LoVo (cell line): Measurements from ENCODE around the gene TTC28.
"Not testable (repeated sequence)": the region's sequence is repeated elsewhere in the genome, so short reads cannot be mapped to it uniquely, and the experiment has no call there.

Source experiments
- DNase-seq: peaks from one replicate; pipeline ENCODE4 v3.0.0-alpha.2; 2016; ENCODE audit warnings: low spot score

Gene TTC28

GRCh38 chr22:28674121-28674563 lies 5.5 kb downstream of the TTC28 start:
- DNase-seq, result no peak

GRCh38 chr22:28670756-28671155 lies 8.9 kb downstream of the TTC28 start:
- DNase-seq, result no peak

DNA sequence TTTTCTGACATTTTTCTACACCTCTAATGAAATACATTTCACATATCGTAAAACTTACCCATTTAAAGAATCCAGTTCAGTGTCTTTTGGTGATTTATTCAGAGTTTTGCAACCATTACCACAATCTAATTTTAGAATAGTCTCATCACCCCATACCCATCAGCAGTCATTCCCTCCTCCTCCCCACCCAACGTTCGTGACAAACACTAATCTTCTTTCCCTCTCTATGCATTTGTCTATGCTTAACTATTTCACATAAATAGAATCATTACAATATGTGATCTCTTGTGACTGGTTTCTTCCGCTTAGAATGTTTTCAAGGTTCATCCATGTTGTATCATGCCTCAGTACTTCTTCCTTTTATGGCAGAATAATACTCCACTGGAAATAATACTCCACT lies 9.5 kb downstream of the TTC28 start:
- DNase-seq, result no peak

DNA sequence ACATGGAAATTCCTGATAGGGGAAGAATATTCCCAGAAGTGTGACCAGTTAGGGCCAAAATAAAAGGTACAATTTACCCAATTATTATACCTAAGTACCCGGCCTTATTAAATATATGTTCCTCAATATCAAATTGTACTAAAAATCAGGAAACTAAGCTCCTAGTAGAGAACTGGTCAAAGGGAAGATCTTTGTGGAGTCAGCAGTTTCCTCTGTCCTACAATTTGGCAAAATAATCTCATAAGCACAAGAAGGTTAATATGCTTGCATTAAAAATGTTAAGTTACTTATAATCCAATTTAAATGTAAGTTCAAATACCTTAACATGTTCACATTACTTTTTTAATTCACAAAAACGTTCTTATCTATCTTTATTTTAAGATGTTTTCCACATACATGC lies 10.3 kb downstream of the TTC28 start:
- DNase-seq, result no peak

DNA sequence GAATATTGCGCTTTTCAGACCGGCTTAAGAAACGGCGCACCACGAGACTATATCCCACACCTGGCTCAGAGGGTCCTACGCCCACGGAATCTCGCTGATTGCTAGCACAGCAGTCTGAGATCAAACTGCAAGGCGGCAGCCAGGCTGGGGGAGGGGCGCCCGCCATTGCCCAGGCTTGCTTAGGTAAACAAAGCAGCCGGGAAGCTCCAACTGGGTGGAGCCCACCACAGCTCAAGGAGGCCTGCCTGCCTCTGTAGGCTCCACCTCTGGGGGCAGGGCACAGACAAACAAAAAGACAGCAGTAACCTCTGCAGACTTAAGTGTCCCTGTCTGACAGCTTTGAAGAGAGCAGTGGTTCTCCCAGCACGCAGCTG lies 16.1 kb downstream of the TTC28 start:
- not testable (repeated sequence) for DNase-seq

- no peak for DNase-seq
These were observed 21.2 kb downstream of the TTC28 start for GRCh38 chr22:28658448-28658847.

DNA sequence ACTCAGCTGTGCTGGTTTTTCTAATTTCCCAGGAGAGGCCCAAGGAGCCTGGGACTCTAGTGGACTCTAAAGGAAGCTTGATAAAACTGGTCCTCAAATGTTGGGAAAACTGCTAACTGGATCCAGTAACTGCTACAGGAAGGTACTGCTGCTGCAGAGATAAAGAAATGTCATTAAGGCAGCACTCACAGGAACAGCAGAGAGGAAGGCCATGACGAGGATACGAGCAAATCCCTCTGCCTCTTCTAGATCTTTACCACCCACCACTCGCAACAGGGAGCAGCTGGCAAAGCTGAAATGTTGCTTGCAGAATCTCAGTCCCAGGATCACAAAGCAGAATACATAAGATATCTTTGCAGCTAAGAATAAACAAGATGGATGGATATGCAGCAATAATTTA lies 23.5 kb downstream of the TTC28 start:
- no peak for DNase-seq

GRCh38 chr22:28650463-28650862 lies 29.2 kb downstream of the TTC28 start:
- DNase-seq, result no peak

- no peak for DNase-seq
These were observed 30.8 kb downstream of the TTC28 start for GRCh38 chr22:28648792-28649191.

DNA sequence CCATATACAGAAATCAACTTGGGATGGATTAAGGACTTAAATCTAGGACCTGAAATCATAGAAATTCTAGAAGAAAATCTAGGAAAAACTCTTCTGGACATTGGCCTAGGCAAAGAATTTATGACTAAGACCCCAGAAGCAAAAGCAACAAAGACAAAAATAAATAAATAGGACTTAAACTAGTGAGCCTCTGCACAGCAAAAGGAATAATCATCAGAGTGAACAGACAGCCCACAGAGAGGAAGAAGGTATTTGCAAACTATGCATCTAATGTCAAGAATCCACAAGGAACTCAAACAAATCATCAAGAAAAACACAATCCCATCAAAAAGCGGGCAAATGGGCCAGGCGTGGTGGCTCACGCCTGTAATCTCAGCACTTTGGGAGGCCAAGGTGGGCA lies 32.4 kb downstream of the TTC28 start:
- no peak for DNase-seq

- no peak for DNase-seq
These were observed 40.3 kb downstream of the TTC28 start for GRCh38 chr22:28639321-28639720.

DNA sequence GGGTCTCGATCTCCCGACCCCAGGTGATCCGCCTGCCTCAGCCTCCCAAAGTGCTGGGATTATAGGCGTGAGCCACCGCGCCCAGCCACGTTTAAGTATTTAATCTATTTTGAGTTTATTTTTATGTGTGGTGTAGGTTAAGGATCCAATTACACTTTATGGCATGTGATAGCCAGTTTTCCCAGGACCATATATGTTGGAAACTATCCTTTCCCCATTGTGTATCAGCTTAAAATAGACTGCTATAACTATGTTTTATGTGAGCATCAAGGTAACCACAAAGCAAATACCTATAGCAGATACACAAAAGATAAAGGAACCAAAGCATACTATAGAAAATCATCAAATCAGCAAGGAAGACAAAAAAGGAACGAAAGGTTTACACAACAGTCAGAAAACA lies 42.4 kb downstream of the TTC28 start:
- no peak for DNase-seq

- DNase-seq, result no peak
These were observed 49.5 kb downstream of the TTC28 start for GRCh38 chr22:28630177-28630574.

DNA sequence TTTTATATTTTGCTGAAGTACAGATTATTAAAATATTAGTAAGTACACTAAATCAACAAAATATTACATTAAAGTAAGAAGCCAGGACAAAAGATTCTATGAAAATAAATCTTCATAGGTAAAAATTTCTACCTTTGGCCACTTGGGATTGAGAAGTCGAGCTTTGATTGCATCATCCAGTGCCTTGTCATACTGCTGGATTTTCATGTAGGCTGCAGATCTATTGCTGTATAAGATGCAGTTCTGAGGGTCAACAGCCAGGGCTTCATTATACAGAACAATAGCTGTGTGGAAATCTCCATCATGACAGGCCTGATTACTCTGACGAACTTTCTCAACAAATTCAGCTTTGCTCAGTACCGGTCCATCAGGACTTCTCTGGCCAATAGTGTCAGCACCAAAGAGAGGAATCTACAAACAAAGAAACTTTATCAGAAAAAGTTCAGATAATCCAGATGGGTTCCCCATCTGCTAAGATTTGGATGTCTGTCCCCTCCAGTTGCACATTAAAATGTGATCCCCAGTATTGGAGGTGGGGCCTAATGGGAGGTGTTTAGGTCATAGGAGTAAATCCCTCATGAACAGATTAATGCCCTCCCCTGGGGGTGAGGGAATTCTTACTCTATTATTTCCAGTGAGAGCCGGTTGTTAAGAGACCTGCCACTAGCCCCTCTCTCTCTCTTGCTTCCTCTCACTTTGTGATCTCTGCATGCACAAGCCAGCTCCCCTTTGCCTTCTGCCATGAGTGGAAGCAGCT lies 50.0 kb downstream of the TTC28 start:
- no peak for DNase-seq

GRCh38 chr22:28628766-28629165 lies 50.9 kb downstream of the TTC28 start:
- DNase-seq, result no peak

DNA sequence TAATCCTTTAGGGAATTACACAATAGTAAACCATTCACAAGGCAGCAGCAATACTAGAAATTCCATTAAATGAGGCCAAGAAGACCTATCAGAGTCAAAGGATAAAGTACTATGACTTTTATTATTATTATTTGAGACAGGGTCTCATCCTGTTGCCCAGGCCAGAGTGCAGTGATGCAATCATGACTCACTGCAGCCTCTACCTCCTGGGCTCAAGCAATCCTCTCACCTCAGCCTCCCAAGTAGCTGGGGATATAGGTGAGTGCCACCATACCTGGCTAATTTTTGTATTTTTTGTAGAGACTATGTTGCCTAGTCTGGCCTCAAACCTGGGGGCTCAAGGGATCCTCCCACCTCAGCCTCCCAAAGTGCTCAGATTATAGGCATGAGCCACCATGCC lies 51.8 kb downstream of the TTC28 start:
- no peak for DNase-seq

- no peak for DNase-seq
These were observed 59.3 kb downstream of the TTC28 start for GRCh38 chr22:28620244-28620922.

GRCh38 chr22:28619236-28619635 lies 60.4 kb downstream of the TTC28 start:
- DNase-seq, result no peak

DNA sequence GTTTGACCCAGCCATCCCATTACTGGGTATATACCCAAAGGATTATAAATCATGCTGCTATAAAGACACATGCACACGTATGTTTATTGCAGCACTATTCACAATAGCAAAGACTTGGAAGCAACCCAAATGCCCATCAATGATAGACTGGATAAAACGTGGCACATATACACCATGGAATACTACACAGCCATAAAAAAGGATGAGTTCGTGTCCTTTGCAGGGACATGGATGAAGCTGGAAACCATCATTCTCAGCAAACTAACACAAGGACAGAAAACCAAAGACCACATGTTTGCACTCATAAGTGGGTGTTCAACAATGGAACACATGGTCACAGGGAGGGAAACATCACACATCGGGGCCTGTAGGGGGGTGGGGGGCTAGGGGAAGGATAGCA lies 64.2 kb downstream of the TTC28 start:
- not testable (repeated sequence) for DNase-seq

- no peak for DNase-seq
These were observed 69.7 kb downstream of the TTC28 start for GRCh38 chr22:28609921-28610320.

- DNase-seq, result no peak
These were observed 71.1 kb downstream of the TTC28 start for GRCh38 chr22:28608546-28608945.

- DNase-seq, result no peak
These were observed 71.8 kb downstream of the TTC28 start for GRCh38 chr22:28607795-28608194.

DNA sequence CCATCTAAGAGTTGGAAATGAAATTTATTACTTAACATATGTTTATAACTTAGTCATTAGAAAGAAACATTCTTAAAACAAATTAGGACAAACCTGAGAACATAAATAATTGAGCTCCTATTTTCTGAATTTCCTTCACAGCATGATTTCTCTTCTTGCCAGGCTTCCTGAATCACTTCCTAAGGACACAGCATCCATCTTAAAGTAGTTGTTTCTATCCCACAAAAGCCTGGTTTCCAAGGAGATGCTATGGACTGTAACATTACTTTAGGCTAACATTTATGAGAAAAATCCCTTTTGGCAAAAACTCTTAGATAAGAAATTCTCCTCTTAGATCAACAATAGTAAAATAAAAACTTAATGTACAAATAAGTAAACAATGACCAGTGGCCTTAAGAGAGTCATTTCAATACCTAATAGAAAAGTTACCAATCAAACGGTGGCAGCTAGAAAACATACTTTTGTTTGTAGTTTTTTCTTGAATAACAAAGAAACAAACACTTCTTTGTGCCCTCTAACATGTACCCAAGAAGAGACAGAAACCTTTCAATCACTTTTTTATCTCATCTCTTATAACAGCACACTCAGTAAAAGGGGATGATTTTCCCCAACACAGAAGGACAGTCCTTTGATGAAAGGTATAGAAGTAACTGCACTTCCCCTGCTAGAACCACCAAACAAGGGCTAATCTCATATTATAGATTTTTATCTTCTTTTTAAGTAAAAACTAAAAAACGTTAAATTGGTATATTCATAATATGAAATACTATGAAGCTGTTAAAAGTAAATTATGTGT lies 74.5 kb downstream of the TTC28 start:
- DNase-seq, result no peak
